GM12878 (cell line): ENCODE results near the gene PDS5A. TPM values are rescaled to one million over a fixed set of nuclear protein-coding genes. Genes with fewer than 3 reads are reported as not detected.

Experiments
- ATAC-seq: fragments of 200-7000 bp; cut with Tn5 transposase; 3 replicates; pipeline ENCODE4 v1.9.1; 2020; ENCODE audit warnings: mild to moderate bottlenecking, moderate library complexity
- BruUV-seq: library from RNA; stranded (reverse); fragments of 400-500 nt; replicated peaks from 2 replicates; lab custom pipeline; 2021; lab: Mats Ljungman, UMichigan
- CTCF ChIA-PET: fragments of 300-600 bp; sonication (Branson Sonifier 250); formaldehyde crosslinking; extraction: SDS; loops from one replicate; lab custom pipeline; 2021; ENCODE audit warnings: inconsistent platforms; lab: Yijun Ruan, JAX
- POLR2A ChIA-PET: fragments of 350-600 bp; formaldehyde crosslinking; extraction: SDS; loops from one replicate; lab custom pipeline; 2021; ENCODE audit warnings: inconsistent platforms; lab: Charles Lee
- RAD21 ChIA-PET: fragments of 300-600 bp; sonication (Branson Sonifier 250); formaldehyde crosslinking; loops from one replicate; lab custom pipeline; 2023; ENCODE audit warnings: antibody characterized with exemption; ENCODE audit not compliant: unreplicated experiment; lab: Charles Lee
- SMC1A ChIA-PET: fragments of 300-600 bp; sonication (Branson Sonifier 250); formaldehyde crosslinking; loops from one replicate; lab custom pipeline; 2023; ENCODE audit not compliant: unreplicated experiment, uncharacterized antibody; lab: Charles Lee
- DNase-seq: peaks from one replicate; pipeline ENCODE4 v3.0.0-alpha.2; 2011; ENCODE audit warnings: low read depth, low spot score
- FAIRE-seq: peaks from 3 replicates; lab custom pipeline; 2011; peaks lifted over from hg19 to GRCh38; lab: Jason Lieb, UNC
- H2AFZ ChIP-seq: 2 replicates; pipeline ENCODE4 v1.6.0; 2011; ENCODE audit warnings: low read depth, low read length, control low read depth; ENCODE audit not compliant: control insufficient read depth
- H3K27ac ChIP-seq: 2 replicates; pipeline ENCODE4 v1.5.1; 2011; ENCODE audit warnings: control low read depth; ENCODE audit not compliant: control insufficient read depth, insufficient read depth
- H3K27me3 ChIP-seq, 2 experiments: replicated peaks in 1 of 2; 2 replicates each; pipeline versions ENCODE4 v1.6.0 to v1.6.1; 2011; ENCODE audit warnings: low read length in 1 of 2; ENCODE audit not compliant: control insufficient read depth in 2 of 2, insufficient read depth in 2 of 2
- H3K36me3 ChIP-seq, 2 experiments: 2 replicates each; pipeline ENCODE4 v1.5.1; 2011; ENCODE audit warnings: low read length in 1 of 2; ENCODE audit not compliant: control insufficient read depth in 2 of 2, insufficient read depth in 2 of 2
- H3K4me1 ChIP-seq: 2 replicates; pipeline ENCODE4 v1.6.1; 2011; ENCODE audit warnings: mild to moderate bottlenecking, low read length, moderate library complexity, mixed read lengths; ENCODE audit not compliant: control insufficient read depth, insufficient read depth
- H3K4me2 ChIP-seq: 2 replicates; pipeline ENCODE4 v1.6.0; 2011; ENCODE audit warnings: control low read depth; ENCODE audit not compliant: control insufficient read depth, insufficient read depth
- H3K4me3 ChIP-seq: fragments of 200-600 bp; sonication (generic); 2 replicates; pipeline ENCODE4 v1.5.1; 2016
- H3K79me2 ChIP-seq: 2 replicates; pipeline ENCODE4 v1.6.0; 2011; ENCODE audit warnings: low read length; ENCODE audit not compliant: control insufficient read depth, insufficient read depth
- H3K9ac ChIP-seq: 2 replicates; pipeline ENCODE4 v1.8.0; 2011; ENCODE audit warnings: low read length, control low read depth, mixed read lengths; ENCODE audit not compliant: control insufficient read depth, insufficient read depth
- H3K9me3 ChIP-seq: replicated peaks from 3 replicates; pipeline ENCODE4 v1.5.1; 2011; ENCODE audit warnings: mild to moderate bottlenecking, low read length; ENCODE audit not compliant: control insufficient read depth, insufficient read depth
- H4K20me1 ChIP-seq: 2 replicates; pipeline ENCODE4 v1.6.0; 2011; ENCODE audit not compliant: control insufficient read depth, insufficient read depth
- BACH1 ChIP-seq: fragments of 450-650 bp; IDR thresholded peaks from 2 replicates; pipeline ENCODE4 v1.6.1; 2017; ENCODE audit warnings: mild to moderate bottlenecking, borderline replicate concordance
- EZH2 ChIP-seq: IDR thresholded peaks from 2 replicates; pipeline ENCODE4 v1.6.1; 2012; ENCODE audit warnings: low read depth, mild to moderate bottlenecking, control low read depth, inconsistent platforms, low read length, borderline replicate concordance; ENCODE audit not compliant: control insufficient read depth
- FOXK2 ChIP-seq: fragments of 450-650 bp; IDR thresholded peaks from 2 replicates; pipeline ENCODE4 v1.6.1; 2017; ENCODE audit warnings: mild to moderate bottlenecking, moderate library complexity
- HDAC6 ChIP-seq: fragments of 200-600 bp; sonication (generic); IDR thresholded peaks from one replicate; pipeline ENCODE4 v1.8.0; 2017; ENCODE audit warnings: antibody characterized with exemption; ENCODE audit not compliant: unreplicated experiment
- KAT2A ChIP-seq: conservative IDR thresholded peaks from 2 replicates; pipeline ENCODE4 v1.6.1; 2011; ENCODE audit warnings: low read depth, low read length; ENCODE audit not compliant: control insufficient read depth
- KDM1A ChIP-seq: fragments of 200-600 bp; sonication (generic); IDR thresholded peaks from 2 replicates; pipeline ENCODE4 v1.6.1; 2016; ENCODE audit warnings: borderline replicate concordance
- KLF5 ChIP-seq: fragments of 450-650 bp; IDR thresholded peaks from 2 replicates; pipeline ENCODE4 v1.6.1; 2014; ENCODE audit warnings: mild to moderate bottlenecking; ENCODE audit not compliant: partially characterized antibody
- NFYB ChIP-seq: IDR thresholded peaks from 2 replicates; pipeline ENCODE4 v1.6.1; 2011; ENCODE audit warnings: low read depth, mild to moderate bottlenecking, low read length, improper control_type of control experiment, moderate library complexity; ENCODE audit not compliant: insufficient read depth
- NR2F1 ChIP-seq: fragments of 450-650 bp; conservative IDR thresholded peaks from 2 replicates; pipeline ENCODE4 v1.6.1; 2017; ENCODE audit warnings: mild to moderate bottlenecking
- RBBP5 ChIP-seq: fragments of 200-600 bp; sonication (generic); conservative IDR thresholded peaks from 2 replicates; pipeline ENCODE4 v1.6.1; 2016
- SUPT20H ChIP-seq: IDR thresholded peaks from 2 replicates; pipeline ENCODE4 v1.6.1; 2011; ENCODE audit warnings: low read depth, mild to moderate bottlenecking, low read length, moderate library complexity, borderline replicate concordance; ENCODE audit not compliant: control insufficient read depth
- WRNIP1 ChIP-seq: IDR thresholded peaks from 2 replicates; pipeline ENCODE4 v1.6.1; 2011; ENCODE audit warnings: low read depth, low read length, improper control_type of control experiment, borderline replicate concordance
- YBX1 ChIP-seq: fragments of 450-650 bp; IDR thresholded peaks from 2 replicates; pipeline ENCODE4 v1.6.1; 2016; ENCODE audit warnings: antibody characterized with exemption
- ZNF384 ChIP-seq: IDR thresholded peaks from 2 replicates; pipeline ENCODE4 v1.6.1; 2012; ENCODE audit warnings: low read depth, mild to moderate bottlenecking, low read length, improper control_type of control experiment, borderline replicate concordance
- WGBS: methylation state at CpG from one replicate; pipeline ENCODE4 v1.1.6; 2016; ENCODE audit warnings: low lambda C conversion rate; ENCODE audit not compliant: insufficient replicate concordance, insufficient coverage; ENCODE audit errors: missing lambda C conversion rate; 5-methylcytosine and 5-hydroxymethylcytosine counted together
- in situ Hi-C: fragments of 300-500 bp; cut with MboI; formaldehyde crosslinking; loops from 9 replicates; pipeline ENCODE4 v1.14.3; 2018; ENCODE audit warnings: mixed read lengths
- intact Hi-C: fragments of 100-400 bp; cut with micrococcal nuclease; formaldehyde crosslinking; loops from one replicate; pipeline ENCODE4 v1.14.2; 2022; ENCODE audit not compliant: unreplicated experiment
- polyA plus RNA-seq, 11 experiments: library from polyadenylated mRNA; depleted of rRNA in 4 of 11; unstranded in 6 of 11; stranded (reverse) in 5 of 11; fragments of >200 nt; fragmentation: Nextera tagmentation in 4 of 11; fragmentation: Illumina TruSeq in 1 of 11; extraction: Ambion mirVana in 4 of 11; extraction: Trizol in 1 of 11; gene quantifications; 1 replicate in 1 of 11; 2 replicates in 10 of 11; pipeline versions ENCODE4 v1.2.1 to v1.2.3, GENCODE V29; 2011 to 2016; ENCODE audit warnings: inconsistent platforms in 2 of 11, missing spikeins in 2 of 11, low read depth in 1 of 11
- total RNA-seq, 4 experiments: library from RNA; depleted of rRNA in 3 of 4; stranded (reverse); fragments of >200 nt in 3 of 4; fragmentation: Illumina TruSeq in 1 of 4; extraction: Trizol in 1 of 4; gene quantifications; 2 replicates each; pipeline versions ENCODE4 v1.2.1 to v1.2.3, GENCODE V29; 2013 to 2021
- TF ChIP-seq, protein P1 (sequence below): fragments of 450-650 bp; formaldehyde crosslinking; IDR thresholded peaks from 2 replicates; pipeline ENCODE4 v1.4.0; 2022; ENCODE audit warnings: mild to moderate bottlenecking, moderate library complexity
- TF ChIP-seq, protein P2 (sequence below): IDR thresholded peaks from 2 replicates; pipeline ENCODE4 v1.6.1; 2012; ENCODE audit warnings: low read depth, low read length, improper control_type of control experiment
- TF ChIP-seq, protein P3 (sequence below): IDR thresholded peaks from 2 replicates; pipeline ENCODE4 v1.6.1; 2011; ENCODE audit warnings: low read depth, low read length, improper control_type of control experiment, borderline replicate concordance
- TF ChIP-seq, protein P4 (sequence below): fragments of 150-350 bp; IDR thresholded peaks from 2 replicates; pipeline ENCODE4 v1.6.1; 2014; ENCODE audit warnings: mild to moderate bottlenecking, low read depth, low read length

The PDS5A gene
- total and polyA plus RNA-seq, 10 of the 15 experiments (the other 5 are each of a cell fraction or from before 2014, with no cell fraction given), result 13.7 to 69.7 (median 52.3) TPM

DNA sequence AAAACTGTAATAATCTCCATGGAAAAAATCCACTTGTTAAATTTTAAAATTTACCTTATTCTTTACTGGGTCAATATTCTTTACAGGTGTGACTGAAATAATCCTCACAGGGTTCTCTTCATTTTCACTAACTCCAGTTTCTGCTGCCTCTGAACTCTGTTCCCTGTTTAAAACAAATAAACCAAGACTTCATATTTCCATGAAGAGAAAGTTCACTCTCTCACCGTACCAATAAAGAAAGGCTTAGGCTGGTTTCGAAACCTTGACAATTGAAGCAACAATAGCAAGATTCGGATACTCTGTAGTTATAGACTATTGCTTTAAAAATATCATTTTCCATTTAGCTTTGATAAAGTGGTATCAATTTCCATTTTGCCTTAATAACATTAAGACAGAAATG is 135.8 kb downstream of the PDS5A start:
- peaks cover 9 to 34% of the 10 kb centered on the region in 2 experiments for H3K36me3 ChIP-seq
- 93% methylated on average over 3 of the region's 3 CpGs for WGBS
- no peak overlapping the region for H3K9ac ChIP-seq
- no peaks in the 10 kb centered on the region for H3K4me1 ChIP-seq
- FAIRE-seq (no peak), ATAC-seq (no peak), DNase-seq (no peak)
- RAD21 ChIA-PET, result no interaction called here
- intact Hi-C loops (no loop called here), in situ Hi-C loops (no loop called here)
- no peaks in the 10 kb centered on the region for H3K79me2 ChIP-seq
- H3K9me3 ChIP-seq, result no peaks in the 10 kb centered on the region
- H3K27ac ChIP-seq, result no peak overlapping the region
- CTCF ChIA-PET, result no interaction called here
- no TSS peak for BruUV-seq
- H2AFZ ChIP-seq, result no peak overlapping the region
- H3K27me3 ChIP-seq, result no peaks in the 10 kb centered on the region
- SMC1A ChIA-PET, result no interaction called here
- no peak overlapping the region for H3K4me3 ChIP-seq
- H3K4me2 ChIP-seq, result no peak overlapping the region
- POLR2A ChIA-PET, result interaction anchor here (0.7 to 1.1 kb wide), 3 partner anchors 133 to 274 kb away, joined by 3 to 4 read pairs (median 3); no protein-coding TSS in a partner anchor
- H4K20me1 ChIP-seq, result no peaks in the 10 kb centered on the region
- TF ChIP-seq HDAC6 (no peak), ZNF384 (no peak), KAT2A (no peak), KDM1A (no peak), YBX1 (no peak), KLF5 (no peak), WRNIP1 (no peak), RBBP5 (no peak), NFYB (no peak), EZH2 (no peak), SUPT20H (no peak), NR2F1 (no peak), BACH1 (no peak), FOXK2 (no peak)
- TF ChIP-seq, protein P1, sequence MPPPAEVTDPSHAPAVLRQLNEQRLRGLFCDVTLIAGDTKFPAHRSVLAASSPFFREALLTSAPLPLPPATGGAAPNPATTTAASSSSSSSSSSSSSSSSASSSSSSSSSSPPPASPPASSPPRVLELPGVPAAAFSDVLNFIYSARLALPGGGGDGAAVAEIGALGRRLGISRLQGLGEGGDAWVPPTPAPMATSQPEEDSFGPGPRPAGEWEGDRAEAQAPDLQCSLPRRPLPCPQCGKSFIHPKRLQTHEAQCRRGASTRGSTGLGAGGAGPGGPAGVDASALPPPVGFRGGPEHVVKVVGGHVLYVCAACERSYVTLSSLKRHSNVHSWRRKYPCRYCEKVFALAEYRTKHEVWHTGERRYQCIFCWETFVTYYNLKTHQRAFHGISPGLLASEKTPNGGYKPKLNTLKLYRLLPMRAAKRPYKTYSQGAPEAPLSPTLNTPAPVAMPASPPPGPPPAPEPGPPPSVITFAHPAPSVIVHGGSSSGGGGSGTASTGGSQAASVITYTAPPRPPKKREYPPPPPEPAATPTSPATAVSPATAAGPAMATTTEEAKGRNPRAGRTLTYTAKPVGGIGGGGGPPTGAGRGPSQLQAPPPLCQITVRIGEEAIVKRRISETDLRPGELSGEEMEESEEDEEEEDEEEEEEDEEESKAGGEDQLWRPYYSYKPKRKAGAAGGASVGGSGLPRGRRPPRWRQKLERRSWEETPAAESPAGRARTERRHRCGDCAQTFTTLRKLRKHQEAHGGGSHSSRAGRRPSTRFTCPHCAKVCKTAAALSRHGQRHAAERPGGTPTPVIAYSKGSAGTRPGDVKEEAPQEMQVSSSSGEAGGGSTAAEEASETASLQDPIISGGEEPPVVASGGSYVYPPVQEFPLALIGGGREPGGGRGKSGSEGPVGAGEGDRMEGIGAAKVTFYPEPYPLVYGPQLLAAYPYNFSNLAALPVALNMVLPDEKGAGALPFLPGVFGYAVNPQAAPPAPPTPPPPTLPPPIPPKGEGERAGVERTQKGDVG (CRISPR knock-in tag), result no peak
- TF ChIP-seq, protein P2, sequence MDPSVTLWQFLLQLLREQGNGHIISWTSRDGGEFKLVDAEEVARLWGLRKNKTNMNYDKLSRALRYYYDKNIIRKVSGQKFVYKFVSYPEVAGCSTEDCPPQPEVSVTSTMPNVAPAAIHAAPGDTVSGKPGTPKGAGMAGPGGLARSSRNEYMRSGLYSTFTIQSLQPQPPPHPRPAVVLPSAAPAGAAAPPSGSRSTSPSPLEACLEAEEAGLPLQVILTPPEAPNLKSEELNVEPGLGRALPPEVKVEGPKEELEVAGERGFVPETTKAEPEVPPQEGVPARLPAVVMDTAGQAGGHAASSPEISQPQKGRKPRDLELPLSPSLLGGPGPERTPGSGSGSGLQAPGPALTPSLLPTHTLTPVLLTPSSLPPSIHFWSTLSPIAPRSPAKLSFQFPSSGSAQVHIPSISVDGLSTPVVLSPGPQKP, result no peak
- TF ChIP-seq, protein P3, sequence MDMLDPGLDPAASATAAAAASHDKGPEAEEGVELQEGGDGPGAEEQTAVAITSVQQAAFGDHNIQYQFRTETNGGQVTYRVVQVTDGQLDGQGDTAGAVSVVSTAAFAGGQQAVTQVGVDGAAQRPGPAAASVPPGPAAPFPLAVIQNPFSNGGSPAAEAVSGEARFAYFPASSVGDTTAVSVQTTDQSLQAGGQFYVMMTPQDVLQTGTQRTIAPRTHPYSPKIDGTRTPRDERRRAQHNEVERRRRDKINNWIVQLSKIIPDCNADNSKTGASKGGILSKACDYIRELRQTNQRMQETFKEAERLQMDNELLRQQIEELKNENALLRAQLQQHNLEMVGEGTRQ, result no peak
- TF ChIP-seq, protein P4, sequence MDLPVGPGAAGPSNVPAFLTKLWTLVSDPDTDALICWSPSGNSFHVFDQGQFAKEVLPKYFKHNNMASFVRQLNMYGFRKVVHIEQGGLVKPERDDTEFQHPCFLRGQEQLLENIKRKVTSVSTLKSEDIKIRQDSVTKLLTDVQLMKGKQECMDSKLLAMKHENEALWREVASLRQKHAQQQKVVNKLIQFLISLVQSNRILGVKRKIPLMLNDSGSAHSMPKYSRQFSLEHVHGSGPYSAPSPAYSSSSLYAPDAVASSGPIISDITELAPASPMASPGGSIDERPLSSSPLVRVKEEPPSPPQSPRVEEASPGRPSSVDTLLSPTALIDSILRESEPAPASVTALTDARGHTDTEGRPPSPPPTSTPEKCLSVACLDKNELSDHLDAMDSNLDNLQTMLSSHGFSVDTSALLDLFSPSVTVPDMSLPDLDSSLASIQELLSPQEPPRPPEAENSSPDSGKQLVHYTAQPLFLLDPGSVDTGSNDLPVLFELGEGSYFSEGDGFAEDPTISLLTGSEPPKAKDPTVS, result no peak
